HepG2 (cell line): ENCODE results near the gene FIBCD1. TPM values are rescaled to one million over a fixed set of nuclear protein-coding genes. Genes with fewer than 3 reads are reported as not detected.
A peak's percentile ranks its signal among the peaks of the same experiment; 100 is the strongest.

ENCODE experiments used
- ATAC-seq: fragments of 200-7000 bp; cut with Tn5 transposase; 3 replicates; pipeline ENCODE4 v1.9.1; 2020; ENCODE audit warnings: mild to moderate bottlenecking, moderate library complexity
- BruUV-seq: library from RNA; stranded (reverse); fragments of 400-500 nt; replicated peaks from 2 replicates; lab custom pipeline; 2021; lab: Mats Ljungman, UMichigan
- CTCF ChIA-PET: fragments of 300-600 bp; formaldehyde crosslinking; extraction: SDS; loops from one replicate; lab custom pipeline; 2021; ENCODE audit warnings: low total read pairs, inconsistent platforms, low intra/inter-chr PET ratio; lab: Yijun Ruan, JAX
- POLR2A ChIA-PET: fragments of 350-600 bp; sonication (Branson Sonifier 250); formaldehyde crosslinking; loops from one replicate; lab custom pipeline; 2020; ENCODE audit warnings: antibody characterized with exemption, inconsistent platforms; lab: Yijun Ruan, JAX
- DNase-seq: peaks from one replicate; pipeline ENCODE4 v3.0.0-alpha.2; 2015; ENCODE audit warnings: low spot score
- FAIRE-seq: peaks from 3 replicates; lab custom pipeline; 2011; peaks lifted over from hg19 to GRCh38; lab: Jason Lieb, UNC
- H2AFZ ChIP-seq: one replicate; pipeline ENCODE4 v1.6.1; 2011; ENCODE audit warnings: low read length, inconsistent platforms
- H3K27ac ChIP-seq: fragments of 300-600 bp; 3 replicates; pipeline ENCODE4 v1.8.0; 2011; ENCODE audit warnings: mixed run types, mild to moderate bottlenecking, mixed read lengths, low read length, inconsistent platforms; ENCODE audit not compliant: insufficient read depth; ENCODE audit errors: extremely low read length
- H3K27me3 ChIP-seq, 2 experiments: fragments of 200-600 bp in 1 of 2; 2 replicates in 1 of 2; 3 replicates in 1 of 2; pipeline versions ENCODE4 v1.6.0 to v1.8.0; 2011; ENCODE audit warnings: low read length in 2 of 2, mild to moderate bottlenecking in 2 of 2, moderate library complexity in 2 of 2, inconsistent platforms in 1 of 2; ENCODE audit not compliant: insufficient read depth in 2 of 2, control insufficient read depth in 1 of 2
- H3K36me3 ChIP-seq, 2 experiments: fragments of 200-600 bp in 1 of 2; replicated peaks in 1 of 2; 2 replicates in 1 of 2; 3 replicates in 1 of 2; pipeline versions ENCODE4 v1.5.1 to v1.8.0; 2011; ENCODE audit warnings: low read length in 2 of 2, inconsistent platforms in 1 of 2; ENCODE audit not compliant: insufficient read depth in 2 of 2, control insufficient read depth in 1 of 2
- H3K4me1 ChIP-seq: 2 replicates; pipeline ENCODE4 v1.5.1; 2012; ENCODE audit warnings: low read length, inconsistent platforms; ENCODE audit not compliant: insufficient read depth
- H3K4me2 ChIP-seq: 2 replicates; pipeline ENCODE4 v1.6.0; 2011; ENCODE audit warnings: low read depth, low read length, inconsistent platforms
- H3K4me3 ChIP-seq, 3 experiments: fragments of 200-600 bp in 1 of 3; sonication (generic), shearing (Covaris generic) in 1 of 3; replicated peaks in 1 of 3; 2 replicates each; pipeline ENCODE4 v1.5.1; 2011 to 2016; ENCODE audit warnings: low read length in 3 of 3, inconsistent platforms in 2 of 3, low read depth in 2 of 3, mild to moderate bottlenecking in 2 of 3, control low read depth in 1 of 3, mixed read lengths in 1 of 3; ENCODE audit not compliant: insufficient read depth in 1 of 3
- H3K79me2 ChIP-seq: one replicate; pipeline ENCODE4 v1.6.1; 2011; ENCODE audit warnings: low read length, inconsistent platforms; ENCODE audit not compliant: insufficient read depth
- H3K9ac ChIP-seq: 2 replicates; pipeline ENCODE4 v1.6.0; 2011; ENCODE audit warnings: mild to moderate bottlenecking, low read depth, low read length, inconsistent platforms; ENCODE audit not compliant: insufficient read depth
- H3K9me3 ChIP-seq: 2 replicates; pipeline ENCODE4 v1.5.1; 2012; ENCODE audit warnings: mild to moderate bottlenecking, low read length
- H4K20me1 ChIP-seq: 2 replicates; pipeline ENCODE4 v1.6.0; 2011; ENCODE audit warnings: inconsistent platforms, mild to moderate bottlenecking, low read length, moderate library complexity; ENCODE audit not compliant: insufficient read depth
- AGO2 ChIP-seq: fragments of 200-400 bp; formaldehyde crosslinking; optimal IDR thresholded peaks from 2 replicates; pipeline ENCODE3; 2017; ENCODE audit warnings: mild to moderate bottlenecking, low read depth, low read length, moderate library complexity
- HBP1 ChIP-seq: IDR thresholded peaks from 2 replicates; pipeline ENCODE4 v1.6.1; 2016; ENCODE audit warnings: low read depth, control low read depth
- RAD21 ChIP-seq: fragments of 450-650 bp; formaldehyde crosslinking; IDR thresholded peaks from 2 replicates; pipeline ENCODE4 v1.5.0; 2020; ENCODE audit warnings: mild to moderate bottlenecking
- RBM22 ChIP-seq: fragments of 200-400 bp; formaldehyde crosslinking; optimal IDR thresholded peaks from 2 replicates; pipeline ENCODE3; 2017; ENCODE audit warnings: mild to moderate bottlenecking, low read length, moderate library complexity
- SUZ12 ChIP-seq: fragments of 150-350 bp; IDR thresholded peaks from 2 replicates; pipeline ENCODE4 v1.6.1; 2014; ENCODE audit warnings: low read depth, low read length
- ZHX2 ChIP-seq, 2 experiments: sonication (generic) in 1 of 2; formaldehyde crosslinking in 1 of 2; IDR thresholded peaks; 2 replicates each; pipeline versions ENCODE4 v1.6.1 to v1.9.0; 2014 to 2022; ENCODE audit warnings: antibody characterized with exemption in 1 of 2, borderline replicate concordance in 1 of 2, inconsistent platforms in 1 of 2, low read depth in 1 of 2, missing genetic modification reagents in 1 of 2
- ZNF17 ChIP-seq: sonication (generic); formaldehyde crosslinking; IDR thresholded peaks from 2 replicates; pipeline ENCODE4 v1.5.0; 2020; ENCODE audit warnings: mild to moderate bottlenecking, missing genetic modification reagents
- WGBS: methylation state at CpG from one replicate; pipeline ENCODE4 v1.1.6; 2017; ENCODE audit warnings: low lambda C conversion rate; 5-methylcytosine and 5-hydroxymethylcytosine counted together
- in situ Hi-C: cut with HindIII; loops from 2 replicates; pipeline ENCODE4 v1.10.0; 2017; ENCODE audit warnings: low pct_unique_long_range_greater_than_20kb; ENCODE audit not compliant: extremely low pct_ligation_motif_present
- intact Hi-C: fragments of 100-400 bp; cut with micrococcal nuclease; formaldehyde crosslinking; loops from one replicate; pipeline ENCODE4 v1.10.0; 2022; ENCODE audit not compliant: unreplicated experiment
- polyA plus RNA-seq, 8 experiments: library from polyadenylated mRNA; depleted of rRNA in 3 of 8; stranded (reverse) in 7 of 8; unstranded in 1 of 8; fragments of >200 nt; fragmentation: Illumina TruSeq in 4 of 8; extraction: Trizol in 4 of 8; gene quantifications; 2 replicates each; pipeline versions ENCODE4 v1.2.1 to v1.2.3, GENCODE V29; 2011 to 2016; ENCODE audit warnings: low read depth in 4 of 8, missing spikeins in 1 of 8, mixed read lengths in 1 of 8; ENCODE audit not compliant: insufficient read depth in 1 of 8
- total RNA-seq, 5 experiments: library from RNA; depleted of rRNA; stranded (reverse); fragments of >200 nt; fragmentation: Illumina TruSeq; extraction: Trizol; gene quantifications; 2 replicates each; pipeline ENCODE4 v1.2.3, GENCODE V29; 2016; ENCODE audit warnings: low read depth in 1 of 5

The FIBCD1 gene
- total and polyA plus RNA-seq, 2 of the 13 experiments (the other 11 are each of a cell fraction or from before 2014, with no cell fraction given) = 0.55 to 0.89 TPM

- no peak for TF ChIP-seq ZNF17
Observed at GRCh38 chr9:130890124-130890523, 48.9 kb downstream of the FIBCD1 start (continued).

DNA sequence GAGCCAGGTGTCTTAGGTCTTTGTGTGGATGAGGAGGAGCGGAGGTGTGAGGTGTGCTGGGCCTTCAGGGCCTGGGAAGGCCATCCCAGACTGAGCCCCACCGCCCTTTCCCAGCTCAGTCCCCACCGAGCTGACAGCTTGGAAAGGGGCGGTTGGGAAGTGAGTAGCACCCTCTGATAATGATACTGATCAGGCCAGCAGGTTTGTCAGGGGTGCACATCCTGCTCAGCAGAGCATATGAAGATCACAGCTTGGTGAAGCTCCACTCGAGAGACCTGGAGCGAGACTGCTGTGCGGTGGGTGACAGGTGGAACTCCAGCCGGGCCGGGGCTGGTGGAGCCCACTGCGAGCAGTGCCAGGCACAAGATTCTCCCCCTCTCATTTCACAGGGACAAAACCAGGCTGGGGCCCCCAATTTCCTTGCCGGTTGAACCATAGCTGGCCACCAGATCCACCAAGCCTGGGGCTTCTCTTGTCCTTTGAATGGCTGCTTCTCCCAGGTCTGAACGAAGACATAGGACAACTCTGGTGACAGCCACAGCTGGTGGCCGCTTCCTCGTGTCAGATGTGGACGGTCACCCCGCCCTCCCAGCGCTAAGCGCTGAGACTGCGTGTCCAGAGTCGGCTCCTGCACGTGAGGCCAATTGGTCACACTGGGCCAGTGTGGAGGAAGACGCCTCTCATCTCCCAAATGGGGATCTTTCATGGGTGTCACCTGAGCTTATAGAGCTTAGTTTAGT lies 50.7 kb downstream of the FIBCD1 start:
- H3K9ac ChIP-seq = no peak overlapping the region
- ATAC-seq (no peak; the same call in 2 of the 3 replicates), DNase-seq (no peak), FAIRE-seq (no peak)
- no TSS peak for BruUV-seq
- H3K4me1 ChIP-seq = no peaks in the 10 kb centered on the region
- peaks cover 11 to 61% of the 10 kb centered on the region in 2 experiments for H3K36me3 ChIP-seq
- H3K27ac ChIP-seq = no peak overlapping the region
- ChIA-PET POLR2A (no interaction called here), CTCF (no interaction called here)
- H3K27me3 ChIP-seq = no peaks in the 10 kb centered on the region
- H3K4me3 ChIP-seq = no peak overlapping the region
- H3K79me2 ChIP-seq = no peaks in the 10 kb centered on the region
- intact Hi-C loops = no loop called here
- H3K9me3 ChIP-seq = no peaks in the 10 kb centered on the region
- no peak overlapping the region for H3K4me2 ChIP-seq
- peak; percentile 35 for TF ChIP-seq AGO2
- TF ChIP-seq SUZ12 = no peak
- TF ChIP-seq HBP1 = no peak
- TF ChIP-seq RAD21 (CRISPR knock-in tag) = no peak
- TF ChIP-seq RBM22 = peak; percentile 48
- TF ChIP-seq ZHX2 (IDR thresholded peaks at IDR 0.05; ENCODE audit: low read depth) = no peak
- TF ChIP-seq ZHX2 (CRISPR knock-in tag; IDR thresholded peaks at IDR 0.05; ENCODE audit: borderline replicate concordance) = no peak
- in situ Hi-C loops = no loop called here
- no peak overlapping the region for H2AFZ ChIP-seq
- 96% methylated on average over 4 of the region's 22 CpGs for WGBS
- 0 out of 2 replicates have a peak, but pooled peaks cover 3% of the 10 kb centered on the region for H4K20me1 ChIP-seq
